ENCODE results near the gene GAL3ST1.

DNA sequence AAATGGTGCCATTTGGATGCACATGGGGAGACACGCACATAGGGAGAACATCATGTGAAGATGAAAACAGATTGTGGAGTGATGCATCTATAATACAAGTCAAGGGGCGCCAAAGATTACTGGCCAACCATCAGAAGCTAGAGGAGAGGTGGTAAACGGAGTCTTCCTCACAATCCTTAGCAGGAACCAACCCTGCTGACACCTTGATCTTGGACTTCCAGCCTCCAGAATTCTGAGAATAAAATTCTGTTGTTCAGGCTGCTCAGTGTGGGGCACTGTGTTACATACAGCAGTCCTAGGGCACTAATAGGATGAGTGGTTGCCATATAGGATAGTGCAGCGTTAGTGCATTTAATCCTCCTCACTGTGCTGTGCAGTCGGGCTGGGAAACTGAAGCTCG lies 61.0 kb downstream of the GAL3ST1 start:
- TF ChIP-seq, protein P1, sequence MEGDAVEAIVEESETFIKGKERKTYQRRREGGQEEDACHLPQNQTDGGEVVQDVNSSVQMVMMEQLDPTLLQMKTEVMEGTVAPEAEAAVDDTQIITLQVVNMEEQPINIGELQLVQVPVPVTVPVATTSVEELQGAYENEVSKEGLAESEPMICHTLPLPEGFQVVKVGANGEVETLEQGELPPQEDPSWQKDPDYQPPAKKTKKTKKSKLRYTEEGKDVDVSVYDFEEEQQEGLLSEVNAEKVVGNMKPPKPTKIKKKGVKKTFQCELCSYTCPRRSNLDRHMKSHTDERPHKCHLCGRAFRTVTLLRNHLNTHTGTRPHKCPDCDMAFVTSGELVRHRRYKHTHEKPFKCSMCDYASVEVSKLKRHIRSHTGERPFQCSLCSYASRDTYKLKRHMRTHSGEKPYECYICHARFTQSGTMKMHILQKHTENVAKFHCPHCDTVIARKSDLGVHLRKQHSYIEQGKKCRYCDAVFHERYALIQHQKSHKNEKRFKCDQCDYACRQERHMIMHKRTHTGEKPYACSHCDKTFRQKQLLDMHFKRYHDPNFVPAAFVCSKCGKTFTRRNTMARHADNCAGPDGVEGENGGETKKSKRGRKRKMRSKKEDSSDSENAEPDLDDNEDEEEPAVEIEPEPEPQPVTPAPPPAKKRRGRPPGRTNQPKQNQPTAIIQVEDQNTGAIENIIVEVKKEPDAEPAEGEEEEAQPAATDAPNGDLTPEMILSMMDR (IDR thresholded peaks at IDR 0.05; ENCODE audit: poor library complexity, severe bottlenecking) = no peak
- TF ChIP-seq TAF1 (IDR thresholded peaks at IDR 0.05; ENCODE audit: low read depth) (no peak), POLR2AphosphoS5 (IDR thresholded peaks at IDR 0.05) (no peak)

All from neural cell (in vitro differentiated cells).